Raji (cell line): ENCODE data around the gene KLK8.

ENCODE experiments used
- POLR2A ChIP-seq: IDR thresholded peaks from 2 replicates; pipeline ENCODE4 v1.6.1; 2011; ENCODE audit warnings: low read depth, low read length, control low read depth; ENCODE audit not compliant: insufficient read depth

Gene KLK8

GRCh38 chr19:50978772-50979390 lies 22.5 kb downstream of the KLK8 start:
- TF ChIP-seq POLR2A, result no peak

DNA sequence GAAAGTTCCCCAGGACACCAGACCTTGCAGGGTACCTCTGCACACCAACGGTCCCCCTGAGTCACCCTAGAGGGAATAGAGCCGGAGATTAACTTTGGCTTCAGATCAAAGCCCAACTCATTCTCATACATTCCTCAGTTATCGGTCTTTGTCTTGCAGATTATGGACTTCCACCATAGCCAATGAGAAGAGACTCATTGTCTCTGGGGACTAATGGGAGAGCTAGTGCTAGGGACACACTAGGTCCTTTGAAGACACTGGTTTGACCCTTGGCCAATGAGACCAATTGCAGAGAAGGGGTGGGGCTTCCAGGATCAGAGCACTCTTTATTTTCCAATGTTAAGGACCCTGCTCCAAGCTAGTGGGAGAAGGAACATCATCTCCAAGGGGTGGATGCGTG lies 23.8 kb downstream of the KLK8 start:
- TF ChIP-seq POLR2A, result no peak

DNA sequence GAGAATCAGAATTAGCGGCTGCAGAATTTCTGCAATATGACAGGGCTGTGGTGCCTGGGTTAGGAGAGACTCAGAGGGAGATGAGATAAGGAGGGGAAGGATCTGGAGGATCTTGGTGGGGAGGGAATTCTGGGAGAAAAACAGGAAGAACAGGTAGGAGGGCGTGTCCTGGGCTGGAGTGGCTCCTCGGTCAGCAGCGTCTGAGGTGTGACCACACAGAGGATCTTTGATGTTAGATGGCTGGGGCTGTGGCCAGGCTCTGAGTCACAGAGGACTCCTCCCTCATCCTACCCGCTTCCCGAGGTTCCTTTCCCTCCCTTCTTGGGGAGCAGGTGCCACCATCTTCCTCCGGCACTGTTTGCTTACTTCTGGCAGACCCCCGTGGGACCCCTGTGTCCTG lies 25.6 kb downstream of the KLK8 start:
- no peak for TF ChIP-seq POLR2A

GRCh38 chr19:50974702-50975556 lies 26.5 kb downstream of the KLK8 start:
- TF ChIP-seq POLR2A, result no peak

GRCh38 chr19:50972795-50973376 lies 28.5 kb downstream of the KLK8 start:
- TF ChIP-seq POLR2A, result no peak

DNA sequence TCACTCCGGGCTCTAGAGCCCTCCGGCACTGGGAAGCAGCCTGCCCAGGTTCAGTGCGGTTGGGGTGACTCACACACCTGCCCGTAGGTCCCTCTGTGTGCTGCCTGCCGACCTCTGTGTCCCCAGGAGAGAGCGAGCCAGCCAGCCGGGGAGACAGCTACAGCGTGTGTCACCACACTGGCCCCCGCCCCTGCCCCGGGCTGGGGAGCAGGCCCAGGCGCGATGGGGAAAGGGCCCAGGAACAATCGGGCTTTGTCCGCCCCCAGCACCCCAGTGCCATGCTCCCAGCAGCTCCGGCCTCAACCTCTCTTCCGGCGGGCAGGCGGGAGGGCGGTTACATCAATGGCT lies 32.0 kb downstream of the KLK8 start, which contains the start of gene KLK6:
Gene KLK6, minus strand, starts transcription at position 179 of the 348 bp plus-strand sequence. CDS start 1,487 bp downstream, outside the sequence.
- TF ChIP-seq POLR2A, result no peak

DNA sequence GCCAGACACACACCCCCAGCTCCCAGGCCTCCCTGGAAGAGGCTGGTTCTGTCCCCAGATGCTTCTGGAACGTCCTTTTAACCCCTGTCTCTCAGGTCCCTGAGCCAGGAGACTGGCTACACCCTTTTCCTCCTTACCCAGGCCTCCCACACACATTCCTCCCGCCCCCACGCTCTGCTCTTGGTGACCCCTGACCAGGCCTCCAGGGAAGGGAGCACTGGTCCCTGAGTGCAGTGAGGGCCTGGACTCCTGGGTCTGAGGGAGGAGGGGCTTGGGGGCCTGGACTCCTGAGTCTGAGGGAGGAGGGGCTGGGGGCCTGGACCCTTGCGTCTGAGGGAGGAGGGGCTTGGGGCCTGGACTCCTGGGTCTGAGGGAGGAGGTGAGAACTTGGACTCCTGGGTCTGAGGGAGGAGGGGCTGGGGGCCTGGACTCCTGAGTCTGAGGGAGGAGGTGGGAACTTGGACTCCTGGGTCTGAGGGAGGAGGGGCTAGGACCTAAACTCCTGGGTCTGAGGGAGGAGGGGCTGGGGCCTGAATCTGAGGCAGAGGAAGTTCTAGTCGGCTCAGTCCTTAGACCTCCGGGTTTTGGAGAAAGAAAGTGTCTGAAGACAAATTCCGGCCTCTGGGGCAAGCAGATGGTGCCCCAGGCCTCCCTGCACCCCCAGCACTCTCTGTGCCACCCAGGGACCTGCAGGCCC lies 32.5 kb downstream of the KLK8 start:
- no peak for TF ChIP-seq POLR2A

GRCh38 chr19:50967929-50968715 lies 33.3 kb downstream of the KLK8 start:
- TF ChIP-seq POLR2A, result no peak

DNA sequence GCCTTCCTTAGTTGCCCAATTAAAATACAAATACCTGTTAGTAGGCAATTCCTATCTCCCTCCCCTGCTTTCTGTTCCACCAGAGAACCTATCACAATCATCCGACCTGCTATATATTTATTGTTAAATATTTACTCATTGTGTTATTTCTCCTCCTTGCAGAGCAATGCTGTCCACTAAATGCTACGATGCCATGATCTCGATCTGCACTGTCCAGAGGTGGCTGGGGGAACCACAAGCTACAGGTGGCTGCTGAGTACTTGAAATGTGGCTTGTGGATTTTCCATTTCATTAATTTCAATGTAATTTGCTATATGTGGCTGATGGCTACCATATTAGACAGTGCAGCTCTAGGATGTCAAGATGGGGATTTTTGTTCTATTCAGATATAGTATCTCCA lies 37.1 kb downstream of the KLK8 start:
- TF ChIP-seq POLR2A, result no peak

- TF ChIP-seq POLR2A, result no peak
Observed at GRCh38 chr19:50963381-50963780, 38.0 kb downstream of the KLK8 start.

- TF ChIP-seq POLR2A, result no peak
Observed at GRCh38 chr19:50962245-50962644, 39.2 kb downstream of the KLK8 start.

DNA sequence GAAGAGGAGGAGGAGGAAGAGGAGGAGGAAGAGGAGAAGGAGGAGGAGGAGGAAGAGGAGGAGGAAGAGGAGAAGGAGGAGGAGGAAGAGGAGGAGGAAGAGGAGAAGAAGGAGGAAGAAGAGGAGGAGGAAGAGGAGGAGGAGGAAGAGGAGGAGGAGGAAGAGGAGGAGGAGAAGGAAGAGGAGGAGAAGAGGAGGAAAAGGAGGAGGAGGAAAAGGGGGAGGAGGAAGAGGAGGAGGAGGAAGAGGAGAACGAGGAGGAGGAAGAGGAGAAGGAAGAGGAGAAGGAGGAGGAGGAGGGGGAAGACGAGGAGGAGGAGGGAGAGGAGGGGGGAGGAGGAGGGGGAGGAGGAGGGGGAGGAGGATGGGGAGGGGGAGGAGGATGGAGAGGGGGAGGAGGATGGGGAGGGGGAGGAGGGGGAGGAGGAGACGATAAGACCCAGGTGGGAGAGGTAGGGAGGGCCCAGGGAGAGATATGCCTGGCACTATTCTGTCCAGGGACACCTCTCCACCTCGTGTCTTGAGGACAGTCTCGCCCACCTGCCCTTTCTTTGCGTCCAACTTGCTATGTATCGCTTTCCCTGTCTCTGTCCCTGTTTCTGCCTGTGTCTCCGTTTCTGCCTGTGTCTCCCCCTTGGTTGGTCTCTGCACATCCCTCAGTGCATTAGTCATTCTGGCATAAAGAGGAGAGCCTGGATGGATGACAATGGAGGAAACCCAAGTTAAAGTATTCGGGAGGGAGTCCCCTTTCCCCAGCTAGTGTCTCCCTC lies 41.5 kb downstream of the KLK8 start:
- no peak for TF ChIP-seq POLR2A

DNA sequence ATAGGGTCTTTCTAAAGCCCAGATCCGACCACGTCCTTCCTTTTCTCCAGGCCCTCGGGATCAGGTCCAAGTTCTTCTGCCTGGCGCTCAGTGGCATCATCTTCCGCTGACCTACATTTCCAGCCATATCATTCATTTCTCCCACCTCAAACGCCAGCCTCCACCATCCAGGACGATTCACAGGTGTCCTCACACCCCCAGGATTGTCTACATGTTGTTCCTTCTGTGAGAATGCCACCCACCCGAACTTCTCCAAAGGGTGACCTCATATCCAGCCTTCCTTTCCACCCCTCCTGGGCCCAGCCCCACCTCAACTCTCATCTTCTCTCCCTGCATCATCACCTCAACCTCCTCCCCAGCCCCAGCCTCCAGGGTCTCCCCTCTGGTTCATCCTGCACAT lies 43.8 kb downstream of the KLK8 start:
- no peak for TF ChIP-seq POLR2A

DNA sequence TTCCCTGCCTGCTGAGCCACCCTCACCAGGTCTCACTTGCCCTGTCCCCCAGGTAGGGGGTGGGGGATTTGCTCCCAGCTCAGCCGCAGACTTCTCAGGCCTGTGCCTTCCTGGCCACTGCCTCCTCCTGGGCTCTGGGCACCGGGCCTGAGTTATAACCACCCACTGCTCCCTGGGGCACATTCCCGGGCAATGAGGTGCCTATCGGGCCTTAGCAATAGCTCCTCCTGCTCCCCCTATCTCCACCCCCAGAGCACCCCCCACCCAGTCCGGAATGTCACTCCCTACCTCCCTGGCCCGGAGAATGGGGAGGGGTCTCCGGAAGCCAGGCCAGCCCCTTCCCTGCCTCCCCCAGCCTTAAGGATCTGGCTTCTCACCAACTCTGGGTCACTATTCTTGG lies 48.5 kb downstream of the KLK8 start, which contains the start of gene KLK5:
Gene KLK5, minus strand, starts transcription at position 129 of the 400 bp plus-strand sequence. CDS start 381 bp downstream, outside the sequence.
- TF ChIP-seq POLR2A, result no peak

DNA sequence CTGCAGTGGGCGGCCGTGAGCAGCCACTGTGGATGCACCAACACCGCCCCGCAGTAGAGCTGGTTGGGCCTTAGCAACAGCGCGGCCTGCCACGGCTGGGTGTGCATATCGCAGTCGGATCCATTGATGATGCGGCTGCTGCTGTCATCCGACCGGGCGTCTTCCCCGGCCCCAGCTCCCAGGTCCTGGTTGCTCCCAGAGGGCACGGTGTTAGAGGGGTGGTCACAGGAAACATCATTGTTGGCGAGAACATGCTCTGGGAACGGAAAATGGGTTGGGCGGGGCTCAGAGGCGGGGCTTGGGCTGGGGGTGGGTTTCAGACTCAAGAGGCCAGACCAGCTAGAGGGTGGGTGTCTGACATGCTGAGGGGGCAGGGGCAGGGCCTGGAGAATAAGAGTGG lies 51.5 kb downstream of the KLK8 start:
- TF ChIP-seq POLR2A, result no peak

- TF ChIP-seq POLR2A, result no peak
Observed at GRCh38 chr19:50947123-50947522, 54.3 kb downstream of the KLK8 start.
